ENCODE results near the gene TXNRD2.

Gene TXNRD2

GRCh38 chr22:19979712-19980493 is 38.3 kb upstream of the TXNRD2 start:
- DNase-seq, result no peak

GRCh38 chr22:19978748-19979147 is 37.1 kb upstream of the TXNRD2 start:
- DNase-seq, result no peak

GRCh38 chr22:19977296-19978243 is 36.0 kb upstream of the TXNRD2 start:
- no peak for DNase-seq

- DNase-seq, result no peak
Measured at GRCh38 chr22:19976671-19977070, 35.1 kb upstream of the TXNRD2 start.

- DNase-seq, result no peak
Measured at GRCh38 chr22:19975707-19976035, 34.1 kb upstream of the TXNRD2 start.

- DNase-seq, result no peak
Measured at GRCh38 chr22:19974935-19975706, 33.5 kb upstream of the TXNRD2 start.

- peak; percentile 89 for DNase-seq
Measured at GRCh38 chr22:19974268-19974861, 32.7 kb upstream of the TXNRD2 start.

- DNase-seq, result no peak
Measured at GRCh38 chr22:19973551-19974267, 32.1 kb upstream of the TXNRD2 start.

- DNase-seq, result no peak
Measured at GRCh38 chr22:19972652-19973550, 31.3 kb upstream of the TXNRD2 start.

- no peak for DNase-seq
Measured at GRCh38 chr22:19972251-19972650, 30.6 kb upstream of the TXNRD2 start.

- no peak for DNase-seq
Measured at GRCh38 chr22:19971276-19972124, 29.9 kb upstream of the TXNRD2 start.

- peak; percentile 84 for DNase-seq
Measured at GRCh38 chr22:19970479-19971275, 29.1 kb upstream of the TXNRD2 start.

GRCh38 chr22:19970031-19970478 is 28.4 kb upstream of the TXNRD2 start:
- DNase-seq, result no peak

- no peak for DNase-seq
Measured at GRCh38 chr22:19969141-19969928, 27.7 kb upstream of the TXNRD2 start.

- DNase-seq, result no peak
Measured at GRCh38 chr22:19968450-19968891, 26.9 kb upstream of the TXNRD2 start.

GRCh38 chr22:19967850-19968449 is 26.3 kb upstream of the TXNRD2 start:
- DNase-seq, result no peak

GRCh38 chr22:19966908-19967750 is 25.5 kb upstream of the TXNRD2 start:
- DNase-seq, result no peak
